Measurements from ENCODE around the gene STXBP5.

Gene STXBP5

GRCh38 chr6:147213772-147214171 is 9.6 kb downstream of the STXBP5 start:
- DNase-seq (ENCODE audit: low read depth): no peak
- H3K4me3 ChIP-seq (ENCODE audit: low read depth, low read length): no peak overlapping the region
- TF ChIP-seq POLR2A (IDR thresholded peaks at IDR 0.05; ENCODE audit: extremely low read depth, insufficient read length) (no peak), CTCF (IDR thresholded peaks at IDR 0.05; ENCODE audit: low read depth, low read length) (no peak), MAX (IDR thresholded peaks at IDR 0.05; ENCODE audit: low read depth, low read length) (no peak), MYC (IDR thresholded peaks at IDR 0.05; ENCODE audit: low read depth, low read length) (no peak)

- no peak overlapping the region for H3K4me3 ChIP-seq (ENCODE audit: low read depth, low read length)
- no peak for TF ChIP-seq CTCF (IDR thresholded peaks at IDR 0.05; ENCODE audit: low read depth, low read length)
- no peak for TF ChIP-seq MYC (IDR thresholded peaks at IDR 0.05; ENCODE audit: low read depth, low read length)
- no peak for TF ChIP-seq MAX (IDR thresholded peaks at IDR 0.05; ENCODE audit: low read depth, low read length)
- no peak for TF ChIP-seq POLR2A (IDR thresholded peaks at IDR 0.05; ENCODE audit: extremely low read depth, insufficient read length)
- DNase-seq (ENCODE audit: low read depth): no peak
These were observed 10.3 kb downstream of the STXBP5 start for GRCh38 chr6:147214248-147215227.

- no peak overlapping the region for H3K4me3 ChIP-seq (ENCODE audit: low read depth, low read length)
- DNase-seq (ENCODE audit: low read depth): no peak
- TF ChIP-seq POLR2A (IDR thresholded peaks at IDR 0.05; ENCODE audit: extremely low read depth, insufficient read length) (no peak), MYC (IDR thresholded peaks at IDR 0.05; ENCODE audit: low read depth, low read length) (no peak), CTCF (IDR thresholded peaks at IDR 0.05; ENCODE audit: low read depth, low read length) (no peak), MAX (IDR thresholded peaks at IDR 0.05; ENCODE audit: low read depth, low read length) (no peak)
These were observed 12.7 kb downstream of the STXBP5 start for GRCh38 chr6:147216915-147217314.

- TF ChIP-seq POLR2A (IDR thresholded peaks at IDR 0.05; ENCODE audit: extremely low read depth, insufficient read length) (no peak), CTCF (IDR thresholded peaks at IDR 0.05; ENCODE audit: low read depth, low read length) (no peak), MYC (IDR thresholded peaks at IDR 0.05; ENCODE audit: low read depth, low read length) (no peak), MAX (IDR thresholded peaks at IDR 0.05; ENCODE audit: low read depth, low read length) (no peak)
- DNase-seq (ENCODE audit: low read depth): no peak
- H3K4me3 ChIP-seq (ENCODE audit: low read depth, low read length): no peak overlapping the region
These were observed 13.7 kb downstream of the STXBP5 start for GRCh38 chr6:147217840-147218404.

- DNase-seq (ENCODE audit: low read depth): no peak
- TF ChIP-seq POLR2A (IDR thresholded peaks at IDR 0.05; ENCODE audit: extremely low read depth, insufficient read length): no peak
- TF ChIP-seq MYC (IDR thresholded peaks at IDR 0.05; ENCODE audit: low read depth, low read length): no peak
- TF ChIP-seq CTCF (IDR thresholded peaks at IDR 0.05; ENCODE audit: low read depth, low read length): no peak
- no peak for TF ChIP-seq MAX (IDR thresholded peaks at IDR 0.05; ENCODE audit: low read depth, low read length)
- no peak overlapping the region for H3K4me3 ChIP-seq (ENCODE audit: low read depth, low read length)
These were observed 14.6 kb downstream of the STXBP5 start for GRCh38 chr6:147218797-147219196.
